IMR-90 (cell line): ENCODE measurements around the gene CYP26B1. TPM values are rescaled to one million over a fixed set of nuclear protein-coding genes. Genes with fewer than 3 reads are reported as not detected.

ENCODE experiments used
- ATAC-seq: fragments of 200-7000 bp; cut with Tn5 transposase; 2 replicates; pipeline ENCODE4 v1.9.1; 2020; ENCODE audit warnings: low read depth, mild to moderate bottlenecking, moderate library complexity
- BruUV-seq: library from RNA; stranded (reverse); fragments of 400-500 nt; replicated peaks from 2 replicates; lab custom pipeline; 2021; lab: Mats Ljungman, UMichigan
- CTCF ChIA-PET: fragments of 300-600 bp; formaldehyde crosslinking; extraction: SDS; loops from one replicate; lab custom pipeline; 2021; ENCODE audit warnings: antibody characterized with exemption; lab: Yijun Ruan, JAX
- POLR2A ChIA-PET: fragments of 300-600 bp; sonication (Branson Sonifier 250); formaldehyde crosslinking; loops from one replicate; lab custom pipeline; 2022; ENCODE audit warnings: antibody characterized with exemption; ENCODE audit not compliant: unreplicated experiment; lab: Charles Lee
- DNase-seq: peaks from one replicate; pipeline ENCODE4 v3.0.0; 2013
- H2AFZ ChIP-seq: replicated peaks from 2 replicates; pipeline ENCODE3; 2013; ENCODE audit warnings: low read length, mild to moderate bottlenecking; ENCODE audit not compliant: poor library complexity
- H2AK5ac ChIP-seq: 2 replicates; pipeline ENCODE4 v1.6.1; 2013; ENCODE audit warnings: low read depth, low read length, inconsistent platforms
- H2AK9ac ChIP-seq: replicated peaks from 2 replicates; pipeline ENCODE3; 2013; ENCODE audit warnings: mild to moderate bottlenecking, low read depth, low read length, moderate library complexity; ENCODE audit not compliant: poor library complexity
- H2BK120ac ChIP-seq: 2 replicates; pipeline ENCODE4 v1.6.1; 2013; ENCODE audit warnings: low read depth, low read length, inconsistent platforms
- H2BK15ac ChIP-seq: 3 replicates; pipeline ENCODE4 v1.6.1; 2013; ENCODE audit warnings: low read depth, low read length, inconsistent platforms
- H2BK20ac ChIP-seq: 2 replicates; pipeline ENCODE4 v1.6.1; 2013; ENCODE audit warnings: low read depth, mild to moderate bottlenecking, inconsistent platforms, low read length, moderate library complexity
- H2BK5ac ChIP-seq: 2 replicates; pipeline ENCODE4 v1.6.1; 2013; ENCODE audit warnings: mild to moderate bottlenecking, low read depth, low read length, inconsistent platforms; ENCODE audit not compliant: poor library complexity, severe bottlenecking
- H3K14ac ChIP-seq: replicated peaks from 2 replicates; pipeline ENCODE4 v1.6.1; 2013; ENCODE audit warnings: low read depth, low read length, inconsistent platforms
- H3K18ac ChIP-seq: 2 replicates; pipeline ENCODE4 v1.6.1; 2013; ENCODE audit warnings: low read depth, low read length, control low read depth
- H3K23ac ChIP-seq: 2 replicates; pipeline ENCODE4 v1.6.1; 2013; ENCODE audit warnings: low read depth, low read length, inconsistent platforms
- H3K27ac ChIP-seq: 2 replicates; pipeline ENCODE4 v1.5.1; 2013; ENCODE audit warnings: mild to moderate bottlenecking, control low read depth, low read length; ENCODE audit not compliant: insufficient read depth
- H3K27me3 ChIP-seq: 2 replicates; pipeline ENCODE4 v1.6.1; 2013; ENCODE audit warnings: low read length; ENCODE audit not compliant: control insufficient read depth, insufficient read depth
- H3K36me3 ChIP-seq: 2 replicates; pipeline ENCODE4 v1.6.1; 2013; ENCODE audit warnings: low read length, mixed read lengths; ENCODE audit not compliant: control insufficient read depth, insufficient read depth
- H3K4ac ChIP-seq: 2 replicates; pipeline ENCODE4 v1.6.1; 2013; ENCODE audit warnings: low read depth, low read length, inconsistent platforms
- H3K4me1 ChIP-seq: 2 replicates; pipeline ENCODE4 v1.6.1; 2013; ENCODE audit warnings: low read length, mixed read lengths; ENCODE audit not compliant: control insufficient read depth, insufficient read depth
- H3K4me2 ChIP-seq: 2 replicates; pipeline ENCODE4 v1.6.1; 2013; ENCODE audit warnings: low read depth, mild to moderate bottlenecking, control low read depth, low read length, moderate library complexity
- H3K4me3 ChIP-seq: 2 replicates; pipeline ENCODE4 v1.5.1; 2013; ENCODE audit warnings: low read depth, mild to moderate bottlenecking, control low read depth, low read length, moderate library complexity; ENCODE audit not compliant: insufficient read depth
- H3K56ac ChIP-seq: 2 replicates; pipeline ENCODE4 v1.6.1; 2013; ENCODE audit warnings: low read length, inconsistent platforms; ENCODE audit not compliant: insufficient read depth; ENCODE audit errors: extremely low read depth
- H3K79me1 ChIP-seq, 2 experiments: 2 replicates each; pipeline ENCODE4 v1.6.1; 2013; ENCODE audit warnings: low read length in 2 of 2, inconsistent platforms in 1 of 2, low read depth in 1 of 2
- H3K9ac ChIP-seq: 2 replicates; pipeline ENCODE4 v1.6.1; 2013; ENCODE audit warnings: low read depth, low read length, control low read depth
- H3K9me1 ChIP-seq: 2 replicates; pipeline ENCODE4 v1.6.1; 2013; ENCODE audit warnings: low read length, inconsistent platforms; ENCODE audit not compliant: insufficient read depth
- H3K9me3 ChIP-seq: 2 replicates; pipeline ENCODE4 v1.6.1; 2013; ENCODE audit warnings: low read length; ENCODE audit not compliant: control insufficient read depth, insufficient read depth
- H4K20me1 ChIP-seq: 2 replicates; pipeline ENCODE4 v1.6.1; 2013; ENCODE audit warnings: low read length, inconsistent platforms; ENCODE audit not compliant: insufficient read depth
- H4K5ac ChIP-seq: 2 replicates; pipeline ENCODE4 v1.6.1; 2013; ENCODE audit warnings: mild to moderate bottlenecking, low read depth, low read length, control low read depth
- H4K8ac ChIP-seq, 2 experiments: 2 replicates each; pipeline ENCODE4 v1.6.1; 2013; ENCODE audit warnings: low read depth in 2 of 2, low read length in 2 of 2, control low read depth in 1 of 2, inconsistent platforms in 1 of 2
- H4K91ac ChIP-seq: 2 replicates; pipeline ENCODE4 v1.6.1; 2013; ENCODE audit warnings: low read depth, low read length, inconsistent platforms; ENCODE audit not compliant: insufficient read depth
- BHLHE40 ChIP-seq: fragments of 150-350 bp; IDR thresholded peaks from 2 replicates; pipeline ENCODE4 v1.6.1; 2016; ENCODE audit warnings: mild to moderate bottlenecking, low read depth, low read length
- CEBPB ChIP-seq: IDR thresholded peaks from 2 replicates; pipeline ENCODE4 v1.6.1; 2012; ENCODE audit warnings: low read depth, low read length, improper control_type of control experiment
- CHD1 ChIP-seq: IDR thresholded peaks from 2 replicates; pipeline ENCODE4 v1.6.1; 2012; ENCODE audit warnings: low read depth, low read length, improper control_type of control experiment
- ELK1 ChIP-seq: fragments of 150-350 bp; IDR thresholded peaks from 2 replicates; pipeline ENCODE4 v1.6.1; 2016; ENCODE audit warnings: low read depth, mild to moderate bottlenecking, low read length, moderate library complexity, borderline replicate concordance
- FOS ChIP-seq: fragments of 150-350 bp; IDR thresholded peaks from 2 replicates; pipeline ENCODE4 v1.6.1; 2016; ENCODE audit warnings: low read depth, low read length
- MAZ ChIP-seq: IDR thresholded peaks from 2 replicates; pipeline ENCODE4 v1.6.1; 2012; ENCODE audit warnings: low read depth, mild to moderate bottlenecking, low read length, improper control_type of control experiment, moderate library complexity, borderline replicate concordance
- MXI1 ChIP-seq: IDR thresholded peaks from 2 replicates; pipeline ENCODE4 v1.6.1; 2012; ENCODE audit warnings: low read depth, mild to moderate bottlenecking, low read length, moderate library complexity, borderline replicate concordance
- NFE2L2 ChIP-seq: fragments of 150-350 bp; IDR thresholded peaks from 2 replicates; pipeline ENCODE4 v1.6.1; 2016; ENCODE audit warnings: low read depth, mild to moderate bottlenecking, low read length
- POLR2A ChIP-seq: IDR thresholded peaks from 2 replicates; pipeline ENCODE4 v1.6.1; 2012; ENCODE audit warnings: mild to moderate bottlenecking, low read depth, low read length
- RAD21 ChIP-seq: IDR thresholded peaks from 2 replicates; pipeline ENCODE4 v1.6.1; 2012; ENCODE audit warnings: low read length, improper control_type of control experiment
- RCOR1 ChIP-seq: IDR thresholded peaks from 2 replicates; pipeline ENCODE4 v1.6.1; 2012; ENCODE audit warnings: mild to moderate bottlenecking, low read length, improper control_type of control experiment; ENCODE audit not compliant: insufficient replicate concordance
- RFX5 ChIP-seq: IDR thresholded peaks from 2 replicates; pipeline ENCODE4 v1.8.0; 2012; ENCODE audit warnings: low read depth, mild to moderate bottlenecking, low read length, moderate library complexity
- SMC3 ChIP-seq: fragments of 150-350 bp; IDR thresholded peaks from 2 replicates; pipeline ENCODE4 v1.6.1; 2016; ENCODE audit warnings: low read depth, mild to moderate bottlenecking, antibody characterized with exemption, low read length, moderate library complexity
- USF2 ChIP-seq: fragments of 150-350 bp; IDR thresholded peaks from 2 replicates; pipeline ENCODE4 v1.6.1; 2017; ENCODE audit warnings: mild to moderate bottlenecking, antibody characterized with exemption, low read length, low read depth
- WGBS, 2 experiments: methylation state at CpG; one replicate each; pipeline versions ENCODE4 v1.1.5 to v1.1.7; 2013; ENCODE audit warnings: missing lambda C conversion rate in 2 of 2; ENCODE audit not compliant: insufficient read length in 1 of 2; ENCODE audit errors: extremely low coverage in 2 of 2; 5-methylcytosine and 5-hydroxymethylcytosine counted together
- dilution Hi-C: fragments of 300-500 bp; cut with HindIII; formaldehyde crosslinking; loops from one replicate; pipeline ENCODE4 v1.14.3; 2018; ENCODE audit warnings: low sequenced_read_pairs; ENCODE audit not compliant: unreplicated experiment
- in situ Hi-C: fragments of 300-500 bp; cut with MboI; formaldehyde crosslinking; loops from 3 replicates; pipeline ENCODE4 v1.14.3; 2019; ENCODE audit warnings: low sequenced_read_pairs, inconsistent platforms, mixed read lengths
- intact Hi-C: fragments of 100-400 bp; cut with micrococcal nuclease; formaldehyde crosslinking; loops from 2 replicates; pipeline ENCODE4 v1.10.0; 2022
- polyA plus RNA-seq, 3 experiments: library from polyadenylated mRNA; depleted of rRNA; stranded (reverse); fragments of >200 nt; gene quantifications; 2 replicates each; pipeline ENCODE4 v1.2.3, GENCODE V29; 2012; ENCODE audit warnings: low replicate concordance in 1 of 3
- total RNA-seq: library from RNA; depleted of rRNA; stranded (reverse); fragments of >200 nt; gene quantifications from 2 replicates; pipeline ENCODE4 v1.2.3, GENCODE V29; 2012
- TF ChIP-seq, protein P1 (sequence below): conservative IDR thresholded peaks from 2 replicates; pipeline ENCODE4 v1.5.1; 2012; ENCODE audit warnings: mild to moderate bottlenecking, low read depth, low read length, improper control_type of control experiment

CYP26B1 gene
- total and polyA plus RNA-seq, 2 of the 4 experiments (the other 2 are of a cell fraction) = 0.02 TPM; not detected in 1

- 84% methylated on average over 3 of the region's 5 CpGs; no CpG with 5 or more reads in 1 of the 2 experiments for WGBS, 2 experiments
- Histone ChIP-seq H3K4me3 (no peak overlapping the region), H3K9ac (no peak overlapping the region), H3K14ac (no peak overlapping the region), H4K5ac (no peak overlapping the region), H2AK5ac (no peak overlapping the region), H2AFZ (no peak overlapping the region), H3K79me1 (no peaks in the 10 kb centered on the region), H3K36me3 (no peaks in the 10 kb centered on the region), H3K56ac (no peak overlapping the region), H2BK20ac (no peak overlapping the region), H4K20me1 (no peaks in the 10 kb centered on the region), H4K8ac (no peak overlapping the region), H3K27ac (no peak overlapping the region), H3K4ac (no peak overlapping the region), H3K4me1 (no peaks in the 10 kb centered on the region), H3K9me3 (no peaks in the 10 kb centered on the region), H2BK5ac (no peak overlapping the region), H2BK15ac (no peak overlapping the region), H2AK9ac (no peak overlapping the region), H3K9me1 (no peaks in the 10 kb centered on the region; the same call in 1 of the 2 replicates), H4K91ac (no peak overlapping the region), H3K4me2 (no peak overlapping the region), H2BK120ac (no peak overlapping the region), H3K27me3 (peaks cover 73% of the 10 kb centered on the region), H3K18ac (no peak overlapping the region), H3K23ac (no peak overlapping the region)
- intact Hi-C loops = no loop called here
- ATAC-seq (no peak), DNase-seq (no peak)
- in situ Hi-C loops = loop anchor here (10.0 kb wide), 3 partner anchors 231 to 419 kb away; no protein-coding TSS in a partner anchor
- no TSS peak for BruUV-seq
- no peak for TF ChIP-seq BHLHE40
- TF ChIP-seq, protein P1, sequence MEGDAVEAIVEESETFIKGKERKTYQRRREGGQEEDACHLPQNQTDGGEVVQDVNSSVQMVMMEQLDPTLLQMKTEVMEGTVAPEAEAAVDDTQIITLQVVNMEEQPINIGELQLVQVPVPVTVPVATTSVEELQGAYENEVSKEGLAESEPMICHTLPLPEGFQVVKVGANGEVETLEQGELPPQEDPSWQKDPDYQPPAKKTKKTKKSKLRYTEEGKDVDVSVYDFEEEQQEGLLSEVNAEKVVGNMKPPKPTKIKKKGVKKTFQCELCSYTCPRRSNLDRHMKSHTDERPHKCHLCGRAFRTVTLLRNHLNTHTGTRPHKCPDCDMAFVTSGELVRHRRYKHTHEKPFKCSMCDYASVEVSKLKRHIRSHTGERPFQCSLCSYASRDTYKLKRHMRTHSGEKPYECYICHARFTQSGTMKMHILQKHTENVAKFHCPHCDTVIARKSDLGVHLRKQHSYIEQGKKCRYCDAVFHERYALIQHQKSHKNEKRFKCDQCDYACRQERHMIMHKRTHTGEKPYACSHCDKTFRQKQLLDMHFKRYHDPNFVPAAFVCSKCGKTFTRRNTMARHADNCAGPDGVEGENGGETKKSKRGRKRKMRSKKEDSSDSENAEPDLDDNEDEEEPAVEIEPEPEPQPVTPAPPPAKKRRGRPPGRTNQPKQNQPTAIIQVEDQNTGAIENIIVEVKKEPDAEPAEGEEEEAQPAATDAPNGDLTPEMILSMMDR = no peak
- TF ChIP-seq MXI1 = no peak
- TF ChIP-seq MAZ = no peak
- TF ChIP-seq FOS = no peak
- TF ChIP-seq USF2 = no peak
- no peak for TF ChIP-seq NFE2L2
- no peak for TF ChIP-seq CHD1
- TF ChIP-seq POLR2A = no peak
- no peak for TF ChIP-seq SMC3
- no peak for TF ChIP-seq RCOR1
- TF ChIP-seq RAD21 = no peak
- no peak for TF ChIP-seq RFX5
- no peak for TF ChIP-seq CEBPB
- TF ChIP-seq ELK1 = no peak
- ChIA-PET POLR2A (no interaction called here), CTCF (no interaction called here)
- dilution Hi-C loops = no loop called here
Observed at GRCh38 chr2:72155737-72156136, 8.1 kb upstream of the CYP26B1 start.
